T-helper 17 cell (primary cell): ENCODE results near the gene AURKB. TPM values are rescaled to one million over a fixed set of nuclear protein-coding genes. Genes with fewer than 3 reads are reported as not detected.
"Not testable (repeated sequence)": the region's sequence is repeated elsewhere in the genome, so short reads cannot be mapped to it uniquely, and the experiment has no call there.

Experiments used
- ATAC-seq: fragments of 150-1000 bp; cut with Tn5 transposase; 2 replicates; pipeline ENCODE4 v1.10.0; 2021; ENCODE audit warnings: mild to moderate bottlenecking, moderate library complexity
- DNase-seq, 3 donors: peaks; one replicate each; pipeline versions ENCODE4 v3.0.0 to v3.0.0-alpha.2; 2020 to 2021
- H3K9me3 ChIP-seq: one replicate; pipeline ENCODE4 v1.7.0; 2013; ENCODE audit warnings: low read length, mild to moderate bottlenecking; ENCODE audit not compliant: control insufficient read depth, poor library complexity, severe bottlenecking
- H3K27ac Mint-ChIP-seq: one replicate; pipeline ENCODE4 v1.8.0; 2022; ENCODE audit warnings: mild to moderate bottlenecking, moderate library complexity, mixed read lengths
- H3K27me3 Mint-ChIP-seq: one replicate; pipeline ENCODE4 v1.8.0; 2022; ENCODE audit warnings: mixed read lengths
- H3K36me3 Mint-ChIP-seq: one replicate; pipeline ENCODE4 v1.8.0; 2022; ENCODE audit warnings: low read depth, mixed read lengths
- H3K4me1 Mint-ChIP-seq: one replicate; pipeline ENCODE4 v1.8.0; 2022; ENCODE audit warnings: mild to moderate bottlenecking, mixed read lengths
- H3K4me3 Mint-ChIP-seq: one replicate; pipeline ENCODE4 v1.8.0; 2022; ENCODE audit warnings: mild to moderate bottlenecking, moderate library complexity, mixed read lengths
- total RNA-seq, 4 donors: library from RNA in 2 of 4; stranded (reverse) in 2 of 4; gene quantifications; one replicate each; pipeline ENCODE4 v1.2.3 and lab custom pipeline; 2022 to 2026

Gene AURKB
- total RNA-seq (1 to 10 TPM; 2.2 to 2.5 TPM), total RNA-seq (lab: John Stamatoyannopoulos, UW) (0.75 to 1.5 reads per million in 2 donors)

DNA sequence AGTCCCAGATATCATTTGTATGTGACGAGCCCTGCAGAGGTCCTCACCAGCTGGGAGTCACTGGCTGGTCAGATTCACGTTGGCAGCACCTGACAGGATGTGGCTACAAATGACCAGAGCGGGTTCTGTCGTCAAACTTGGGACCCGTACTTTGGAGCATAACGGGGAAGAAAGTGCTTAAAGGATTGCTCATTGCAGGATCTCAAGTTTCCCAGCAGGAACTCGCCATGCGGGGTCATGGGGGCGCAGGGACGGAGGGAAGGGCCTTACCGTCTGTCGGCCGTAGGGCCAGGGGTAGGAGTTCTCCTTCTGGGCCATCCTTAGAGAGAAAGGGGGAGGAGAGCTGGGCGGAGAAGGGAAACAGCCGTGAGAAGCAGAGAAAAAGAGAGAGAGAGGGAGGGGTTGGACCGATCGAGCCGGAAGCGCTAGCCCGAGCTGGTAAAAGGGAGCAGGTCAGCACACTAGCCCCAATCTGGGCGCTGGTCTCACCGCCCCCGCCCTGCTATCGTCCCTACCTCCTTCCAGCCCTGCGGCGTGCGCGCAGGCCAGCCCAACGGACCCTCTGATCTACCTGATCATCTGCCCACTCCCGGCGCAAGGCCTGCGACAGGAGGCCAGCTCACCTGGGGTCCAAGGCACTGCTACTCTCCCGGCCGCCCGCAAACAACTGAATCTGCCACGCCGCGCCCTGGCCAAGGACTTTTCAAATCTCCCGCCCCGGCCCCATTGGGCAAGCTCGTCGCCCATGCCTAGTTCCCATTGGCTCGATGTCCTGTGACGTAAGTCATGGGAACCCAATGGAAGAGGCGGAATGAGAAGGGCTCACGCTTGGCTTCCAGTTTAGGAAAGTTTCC is at the start of gene AURKB:
AURKB (minus strand) TSS at position 669 of the 854 bp plus-strand sequence; CDS start at position 318, 351 bp downstream.
- Mint-ChIP-seq H3K36me3 (no peaks in the 10 kb centered on the region), H3K4me1 (peaks cover 18% of the 10 kb centered on the region), H3K27ac (peak within 1 kb of the TSS; percentile 93), H3K27me3 (no peaks in the 10 kb centered on the region), H3K4me3 (peak within 1 kb of the TSS; percentile 97)
- H3K9me3 ChIP-seq, result no peaks in the 10 kb centered on the region
- ATAC-seq (peak; percentile 100), DNase-seq (peak; percentile 86 to 88 (median 87))

- no peaks in the 10 kb centered on the region for H3K9me3 ChIP-seq
- Mint-ChIP-seq H3K36me3 (peaks cover 2% of the 10 kb centered on the region), H3K4me3 (no peak overlapping the region), H3K4me1 (no peaks in the 10 kb centered on the region), H3K27ac (no peak overlapping the region), H3K27me3 (no peaks in the 10 kb centered on the region)
- DNase-seq (no peak), ATAC-seq (no peak)
These were observed 47.4 kb upstream of the AURKB start for GRCh38 chr17:8257801-8258200.

- no peaks in the 10 kb centered on the region for H3K4me1 Mint-ChIP-seq
- ATAC-seq, result no peak
- H3K27ac Mint-ChIP-seq, result no peak overlapping the region
- no peaks in the 10 kb centered on the region for H3K9me3 ChIP-seq
- no peaks in the 10 kb centered on the region for H3K36me3 Mint-ChIP-seq
- H3K4me3 Mint-ChIP-seq, result no peak overlapping the region
- no peaks in the 10 kb centered on the region for H3K27me3 Mint-ChIP-seq
- no peak for DNase-seq
These were observed 46.3 kb upstream of the AURKB start for GRCh38 chr17:8256691-8257090.

DNA sequence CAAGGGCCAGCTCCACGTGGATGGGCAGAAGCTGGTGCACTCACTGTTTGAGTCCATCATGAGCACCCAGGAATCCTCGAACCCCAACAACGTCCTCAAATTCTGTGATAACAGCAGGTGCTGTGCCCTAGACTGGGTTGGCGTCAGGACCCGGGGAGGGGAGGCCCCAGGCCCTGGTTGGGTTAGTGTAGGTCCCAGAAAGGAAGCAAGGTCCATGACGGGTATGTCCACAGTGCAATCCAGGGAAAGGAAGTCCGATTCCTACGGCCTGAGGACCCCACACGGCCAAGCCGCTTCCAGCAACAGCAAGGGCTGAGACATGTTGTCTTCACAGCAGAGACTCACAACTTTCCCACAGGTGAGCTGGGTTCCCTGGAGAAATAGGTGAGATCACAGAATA is 45.9 kb upstream of the AURKB start:
- H3K27ac Mint-ChIP-seq, result no peak overlapping the region
- H3K27me3 Mint-ChIP-seq, result no peaks in the 10 kb centered on the region
- ATAC-seq (no peak), DNase-seq (no peak)
- no peak overlapping the region for H3K4me3 Mint-ChIP-seq
- no peaks in the 10 kb centered on the region for H3K4me1 Mint-ChIP-seq
- no peaks in the 10 kb centered on the region for H3K9me3 ChIP-seq
- no peaks in the 10 kb centered on the region for H3K36me3 Mint-ChIP-seq

DNA sequence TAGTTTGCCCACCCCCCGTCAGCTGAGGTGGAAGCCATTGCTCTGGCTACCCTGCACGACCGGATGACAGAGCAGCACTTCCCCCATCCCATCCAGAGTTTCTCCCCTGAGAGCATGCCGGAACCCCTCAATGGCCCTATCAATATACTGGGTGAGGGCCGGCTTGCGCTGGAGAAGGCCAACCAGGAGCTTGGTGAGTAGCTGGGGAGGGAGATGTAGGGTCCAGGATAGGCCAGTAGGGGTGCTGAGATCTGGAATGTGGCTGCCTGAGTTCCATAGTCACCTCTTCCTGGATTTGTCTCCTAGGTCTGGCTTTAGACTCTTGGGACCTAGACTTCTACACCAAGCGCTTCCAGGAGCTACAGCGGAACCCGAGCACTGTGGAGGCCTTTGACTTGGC is 45.1 kb upstream of the AURKB start:
- Mint-ChIP-seq H3K36me3 (no peaks in the 10 kb centered on the region), H3K27me3 (no peaks in the 10 kb centered on the region), H3K4me1 (peaks cover 2% of the 10 kb centered on the region), H3K27ac (no peak overlapping the region), H3K4me3 (no peak overlapping the region)
- DNase-seq, result no peak
- no peak for ATAC-seq
- no peaks in the 10 kb centered on the region for H3K9me3 ChIP-seq

- DNase-seq (no peak), ATAC-seq (no peak)
- Mint-ChIP-seq H3K4me1 (peaks cover 8% of the 10 kb centered on the region), H3K36me3 (no peaks in the 10 kb centered on the region), H3K4me3 (no peak overlapping the region), H3K27ac (no peak overlapping the region), H3K27me3 (no peaks in the 10 kb centered on the region)
- no peaks in the 10 kb centered on the region for H3K9me3 ChIP-seq
These were observed 44.5 kb upstream of the AURKB start for GRCh38 chr17:8254881-8255280.

DNA sequence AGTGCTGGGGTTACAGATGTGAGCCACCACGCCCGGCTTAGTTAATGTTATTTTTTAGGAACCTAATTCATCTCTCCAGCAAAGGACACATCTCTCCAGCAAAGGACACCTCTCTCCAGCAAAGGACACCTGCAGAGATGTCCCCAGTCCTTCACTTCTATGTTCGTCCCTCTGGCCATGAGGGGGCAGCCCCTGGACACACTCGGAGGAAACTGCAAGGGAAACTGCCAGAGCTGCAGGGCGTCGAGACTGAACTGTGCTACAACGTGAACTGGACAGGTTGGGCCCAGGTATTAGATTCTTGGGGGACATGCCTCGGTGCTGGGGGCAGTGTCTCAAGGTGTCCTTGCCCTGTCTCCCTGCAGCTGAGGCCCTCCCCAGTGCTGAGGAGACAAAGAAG is 43.4 kb upstream of the AURKB start:
- Mint-ChIP-seq H3K27ac (peak overlapping the region; percentile 2), H3K4me1 (peaks cover 19% of the 10 kb centered on the region), H3K36me3 (no peaks in the 10 kb centered on the region), H3K27me3 (no peaks in the 10 kb centered on the region), H3K4me3 (no peak overlapping the region)
- no peaks in the 10 kb centered on the region for H3K9me3 ChIP-seq
- ATAC-seq (no peak), DNase-seq (no peak)

- not testable (repeated sequence) for ATAC-seq, H3K27me3 Mint-ChIP-seq, DNase-seq, H3K36me3 Mint-ChIP-seq, H3K4me3 Mint-ChIP-seq, H3K9me3 ChIP-seq, H3K27ac Mint-ChIP-seq
- H3K4me1 Mint-ChIP-seq, result peaks cover 33% of the 10 kb centered on the region
These were observed 41.0 kb upstream of the AURKB start for GRCh38 chr17:8251411-8251810.

- H3K4me3 Mint-ChIP-seq, result peak overlapping the region; percentile 99
- DNase-seq (no peak), ATAC-seq (no peak)
- H3K4me1 Mint-ChIP-seq, result peaks cover 45% of the 10 kb centered on the region
- no peaks in the 10 kb centered on the region for H3K9me3 ChIP-seq
- H3K27ac Mint-ChIP-seq, result peak overlapping the region; percentile 100
- H3K27me3 Mint-ChIP-seq, result no peaks in the 10 kb centered on the region
- peaks cover 7% of the 10 kb centered on the region for H3K36me3 Mint-ChIP-seq
These were observed 39.5 kb upstream of the AURKB start for GRCh38 chr17:8249621-8250500.

DNA sequence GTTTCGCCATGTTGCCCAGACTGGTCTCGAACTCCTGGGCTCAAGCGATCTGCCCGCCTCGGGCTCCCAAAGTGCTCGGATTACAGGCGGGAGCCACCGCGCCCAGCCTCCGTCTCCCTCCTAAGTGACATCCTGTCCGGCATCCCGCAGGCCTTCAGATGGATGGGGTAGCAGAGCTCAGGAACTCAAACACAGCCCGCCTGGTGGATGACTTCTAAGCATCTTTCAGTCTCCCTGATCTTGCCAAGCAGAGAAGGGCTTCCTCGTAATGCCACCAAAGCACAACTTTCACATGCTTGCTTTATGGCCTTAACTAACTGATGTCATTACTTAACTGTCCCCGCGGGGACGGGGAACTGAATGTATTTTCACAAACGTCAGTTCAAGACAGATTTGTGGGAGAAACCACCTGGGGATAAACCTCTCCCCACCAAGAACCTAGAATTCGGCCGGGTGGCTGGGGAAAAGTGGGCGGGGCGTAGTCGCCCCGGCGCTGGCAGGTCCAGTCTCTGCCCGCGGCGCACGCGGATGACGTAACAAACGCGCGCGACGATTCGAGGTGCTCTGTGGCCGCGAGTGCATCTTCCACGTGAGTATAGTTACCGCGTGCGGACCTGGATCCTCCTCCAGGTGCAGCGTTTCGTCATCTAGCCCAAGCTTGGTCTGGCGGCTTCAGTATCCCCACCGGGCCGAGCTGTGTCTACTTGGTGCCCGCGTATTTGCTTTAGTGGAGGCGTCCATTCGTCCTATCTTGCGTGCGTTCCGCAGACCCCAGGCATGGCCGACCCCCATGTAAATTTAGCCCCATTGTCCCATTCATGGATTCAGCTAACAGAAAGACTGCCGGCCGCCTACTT is 38.6 kb upstream of the AURKB start, which contains the start of gene PFAS:
PFAS (plus strand) TSS at position 539 of the 857 bp plus-strand sequence. CDS start 4,649 bp downstream, outside the sequence.
- Mint-ChIP-seq H3K27me3 (no peaks in the 10 kb centered on the region), H3K27ac (peak within 1 kb of the TSS; percentile 100), H3K4me3 (peak within 1 kb of the TSS; percentile 99), H3K4me1 (peaks cover 52% of the 10 kb centered on the region), H3K36me3 (peaks cover 7% of the 10 kb centered on the region)
- ATAC-seq (peak; percentile 58), DNase-seq (peak; percentile 90 to 97 (median 93))
- no peaks in the 10 kb centered on the region for H3K9me3 ChIP-seq

DNA sequence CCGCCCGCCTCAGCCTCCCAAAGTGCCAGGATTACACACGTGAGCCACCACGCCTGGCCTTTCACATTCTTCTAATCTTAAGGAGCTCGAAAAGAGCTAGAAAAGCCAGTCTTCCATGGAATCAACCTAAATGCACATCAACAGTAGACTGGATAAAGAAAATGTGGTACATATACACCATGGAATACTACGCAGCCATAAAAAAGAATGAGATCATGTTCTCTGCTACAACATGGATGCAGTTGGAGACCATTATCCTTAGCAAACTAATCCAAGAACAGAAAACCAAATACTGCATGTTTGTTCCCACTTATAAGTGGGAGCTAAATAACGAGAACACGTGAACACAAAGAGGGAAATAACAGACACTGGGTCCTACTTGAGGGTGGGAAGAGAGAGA is 34.4 kb upstream of the AURKB start:
- Mint-ChIP-seq H3K27me3 (no peaks in the 10 kb centered on the region), H3K4me1 (peaks cover 52% of the 10 kb centered on the region), H3K4me3 (peak overlapping the region; percentile 56), H3K36me3 (peaks cover 9% of the 10 kb centered on the region), H3K27ac (peak overlapping the region; percentile 74)
- no peaks in the 10 kb centered on the region for H3K9me3 ChIP-seq
- no peak for DNase-seq
- no peak for ATAC-seq

- Mint-ChIP-seq H3K27ac (peak overlapping the region; percentile 74), H3K27me3 (no peaks in the 10 kb centered on the region), H3K4me3 (peak overlapping the region; percentile 52), H3K4me1 (peaks cover 44% of the 10 kb centered on the region), H3K36me3 (peaks cover 9% of the 10 kb centered on the region)
- DNase-seq (no peak), ATAC-seq (no peak)
- no peaks in the 10 kb centered on the region for H3K9me3 ChIP-seq
These were observed 33.5 kb upstream of the AURKB start for GRCh38 chr17:8243827-8244226.
